Measurements from ENCODE around the gene BANF1.

DNA sequence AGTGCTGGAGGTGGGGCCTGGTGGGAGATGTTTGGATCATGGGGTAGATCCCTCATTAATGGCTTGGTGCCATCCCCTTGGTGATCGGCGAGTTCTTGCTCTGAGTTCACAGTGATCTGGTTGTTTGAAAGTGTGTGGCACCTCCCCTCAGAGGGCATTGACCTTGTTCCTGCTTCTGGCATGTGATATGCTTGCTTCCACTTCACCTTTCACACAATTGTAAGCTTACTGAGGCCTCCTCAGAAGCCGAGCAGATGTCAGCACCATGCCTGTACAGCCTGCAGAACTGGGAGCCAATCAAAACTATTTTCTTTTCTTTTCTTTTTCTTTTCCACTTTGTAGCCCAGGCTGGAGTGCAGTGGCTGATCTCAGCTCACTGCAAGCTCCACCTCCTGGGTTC is 35.0 kb downstream of the BANF1 start:
- TF ChIP-seq CTCF (IDR thresholded peaks at IDR 0.05; ENCODE audit: low read depth, low read length) (no peak), EZH2phosphoT487 (IDR thresholded peaks at IDR 0.05; ENCODE audit: low read depth) (no peak)
